ENCODE results near the gene MEIKIN.
"Not testable (repeated sequence)": the region's sequence is repeated elsewhere in the genome, so short reads cannot be mapped to it uniquely, and the experiment has no call there.

MEIKIN gene

DNA sequence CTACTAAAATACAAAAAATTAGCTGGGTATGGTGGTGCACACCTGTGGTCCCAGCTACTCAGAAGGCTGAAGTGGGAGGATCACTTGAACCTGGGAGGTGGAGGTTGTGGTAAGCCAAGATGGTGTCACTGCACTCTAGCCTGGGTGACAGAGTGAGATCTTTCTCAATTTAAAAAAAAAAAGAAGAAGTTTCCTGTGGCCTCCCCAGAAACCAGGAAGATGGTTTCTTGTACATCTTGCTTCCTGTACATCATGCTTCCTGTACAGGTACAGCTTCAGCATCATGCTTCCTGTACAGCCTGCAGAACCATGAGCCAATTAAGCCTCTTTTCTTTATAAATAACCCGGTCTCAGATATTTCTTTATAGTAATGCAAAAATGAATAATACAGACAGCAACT is 43.2 kb downstream of the MEIKIN start:
- DNase-seq: not testable (repeated sequence)

DNA sequence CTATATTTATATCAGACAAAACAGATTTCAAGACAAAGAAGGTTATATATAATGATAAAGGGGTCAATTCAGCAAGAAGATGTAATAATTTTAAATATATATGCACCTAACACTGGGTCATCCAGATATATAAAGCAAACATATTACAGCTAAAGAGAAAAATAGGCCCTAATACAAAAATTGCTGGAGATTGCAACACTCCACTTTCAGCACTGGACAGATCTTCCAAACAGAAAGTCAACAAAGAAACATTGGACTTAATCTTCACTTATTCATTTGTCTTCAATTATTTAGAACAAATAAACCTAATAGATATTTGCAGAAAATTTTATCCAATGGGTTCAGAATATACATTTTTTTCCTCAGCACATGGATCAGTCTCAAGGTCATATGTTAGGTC is 45.8 kb downstream of the MEIKIN start:
- DNase-seq: no peak

DNA sequence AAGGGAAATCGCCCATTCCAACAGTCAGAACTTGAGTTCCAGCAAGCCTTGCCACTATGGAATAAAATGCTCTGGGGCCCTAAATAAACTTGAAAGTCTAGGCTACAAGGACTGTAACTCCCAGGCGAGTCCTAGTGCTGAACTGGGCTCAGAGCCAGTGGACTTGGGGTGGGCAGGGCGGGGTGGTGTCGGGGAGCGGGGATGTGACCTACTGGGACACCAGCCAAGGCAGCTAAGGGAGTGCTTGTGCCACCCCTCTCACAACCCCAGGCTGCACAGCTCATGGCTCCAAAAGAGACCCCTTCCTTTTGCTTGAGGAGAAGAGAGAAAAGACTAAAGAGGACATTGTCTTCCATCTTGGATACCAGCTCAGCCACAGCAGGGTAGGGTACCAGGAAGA is 61.5 kb downstream of the MEIKIN start:
- DNase-seq: no peak

DNA sequence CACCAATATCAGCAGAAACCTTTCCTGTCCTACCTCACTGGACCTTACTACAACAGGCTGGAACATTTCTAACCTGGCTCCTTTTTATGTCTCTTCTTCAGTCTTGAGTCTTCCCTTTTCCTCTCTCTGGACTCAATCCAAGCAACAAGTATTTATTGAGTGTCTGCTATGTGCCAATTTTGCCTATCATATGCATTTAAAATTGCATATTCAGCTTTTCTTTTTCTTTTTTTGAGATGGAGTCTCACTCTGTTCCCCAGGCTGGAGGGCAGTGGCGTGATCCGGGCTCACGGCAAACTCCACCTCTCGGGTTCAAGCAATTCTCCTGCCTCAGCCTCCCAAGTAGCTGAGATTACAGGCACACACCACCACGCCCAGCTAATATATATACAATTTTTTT is 65.8 kb downstream of the MEIKIN start:
- DNase-seq: no peak

DNA sequence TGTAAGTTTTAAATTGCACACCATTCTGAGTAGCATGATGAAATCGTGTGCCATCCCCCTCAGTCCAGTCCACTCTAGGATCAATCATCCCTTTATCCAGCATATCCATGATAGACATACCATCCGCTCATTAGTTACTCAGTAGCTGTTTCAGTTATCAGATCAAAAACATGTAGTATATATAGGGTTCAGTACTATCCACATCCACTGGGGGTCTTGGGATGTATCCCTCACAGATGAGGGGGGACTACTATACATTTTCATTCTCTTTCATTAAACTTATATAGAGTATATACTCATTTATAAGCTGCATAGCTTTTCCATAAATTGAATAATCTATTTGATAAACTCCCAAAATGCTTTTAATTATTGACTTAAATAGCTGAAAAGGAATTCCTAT is 67.6 kb downstream of the MEIKIN start:
- no peak for DNase-seq

DNA sequence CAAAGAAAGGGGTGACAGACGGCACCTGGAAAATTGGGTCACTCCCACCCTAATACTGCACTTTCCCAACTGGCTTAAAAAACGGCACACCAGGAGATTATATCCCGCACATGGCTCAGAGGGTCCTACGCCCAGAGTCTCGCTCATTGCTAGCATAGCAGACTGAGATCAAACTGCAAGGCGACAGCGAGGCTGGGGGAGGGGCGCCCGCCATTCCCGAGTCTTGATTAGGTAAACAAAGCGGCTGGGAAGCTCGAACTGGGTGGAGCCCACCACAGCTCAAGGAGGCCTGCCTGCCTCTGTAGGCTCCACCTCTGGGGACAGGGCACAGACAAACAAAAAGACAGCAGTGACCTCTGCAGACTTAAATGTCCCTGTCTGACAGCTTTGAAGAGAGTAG is 74.2 kb downstream of the MEIKIN start:
- not testable (repeated sequence) for DNase-seq

DNA sequence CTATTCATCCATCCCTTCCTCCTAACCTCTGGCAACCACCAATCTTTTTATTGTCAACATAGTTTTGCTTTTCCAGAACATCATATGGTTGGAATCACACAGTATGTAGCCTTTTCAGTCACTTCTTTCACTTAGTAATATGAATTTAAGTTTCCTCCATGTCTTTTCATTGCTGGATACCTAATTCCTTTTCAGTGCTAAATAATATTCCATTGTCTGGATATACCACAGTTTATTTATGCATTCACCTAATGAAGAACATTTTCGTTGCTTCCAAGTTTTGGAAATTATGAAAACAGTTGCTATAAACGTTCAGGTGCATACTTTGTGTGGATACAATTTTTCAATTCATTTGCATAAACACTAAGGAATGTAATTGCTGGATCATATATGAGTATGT is 77.9 kb downstream of the MEIKIN start:
- no peak for DNase-seq

DNA sequence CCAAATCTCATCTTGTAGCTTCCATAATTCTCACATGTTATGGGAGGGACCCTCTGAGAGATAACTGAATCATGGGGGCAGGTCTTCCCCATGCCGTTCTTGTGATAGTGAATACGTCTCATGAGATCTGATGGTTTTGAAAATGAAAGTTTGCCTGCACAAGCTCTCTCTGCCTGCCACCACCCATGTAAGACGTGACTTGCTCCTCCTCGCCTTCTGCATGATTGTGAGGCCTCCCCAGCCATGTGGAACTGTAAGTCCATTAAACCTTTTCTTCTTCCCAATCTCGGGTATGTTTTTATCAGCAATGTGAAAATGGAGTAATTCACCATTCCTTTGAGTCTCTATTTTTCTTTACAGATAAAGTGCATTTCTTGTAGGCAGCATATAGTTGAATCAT is 81.8 kb downstream of the MEIKIN start:
- DNase-seq: no peak

DNA sequence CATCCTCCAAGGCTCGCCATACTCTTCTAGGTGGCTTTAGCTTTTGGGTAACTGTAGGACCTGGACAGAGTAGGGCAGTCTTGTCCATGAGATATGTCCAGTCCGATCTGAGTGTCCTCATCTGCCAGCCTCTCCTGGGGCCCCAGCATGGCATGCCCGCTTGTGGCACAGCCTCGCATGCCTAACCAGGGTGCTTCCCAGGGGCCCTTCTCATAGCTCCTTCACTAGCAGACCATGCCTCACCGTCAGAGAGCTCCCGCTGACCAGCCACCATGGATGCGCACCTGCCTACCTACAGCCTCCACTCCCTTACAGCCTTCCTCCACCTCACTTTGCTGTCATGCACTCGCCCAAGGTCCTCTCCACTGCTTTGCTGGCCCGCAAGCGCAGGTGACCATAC is 88.1 kb downstream of the MEIKIN start:
- DNase-seq: no peak

DNA sequence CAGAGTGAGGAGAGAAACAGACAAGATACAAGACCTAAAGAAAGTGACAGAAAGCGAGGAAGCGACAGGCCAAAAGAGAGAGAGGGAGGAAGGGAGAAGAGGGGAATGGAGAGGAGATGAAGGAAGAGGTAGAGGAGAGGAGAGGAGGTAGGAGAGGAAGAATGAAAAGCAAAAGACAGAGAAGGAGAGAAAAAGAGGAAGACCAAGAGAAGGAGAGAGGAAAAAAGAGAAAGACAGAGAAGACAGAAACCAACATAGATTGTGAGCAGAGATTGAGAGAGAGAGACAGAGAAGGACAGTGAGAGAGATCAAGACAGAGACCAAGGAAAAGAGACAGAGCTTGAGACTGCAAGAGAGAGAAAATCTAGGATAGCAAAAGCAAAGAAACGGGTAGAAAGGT is 90.0 kb downstream of the MEIKIN start:
- DNase-seq: no peak

DNA sequence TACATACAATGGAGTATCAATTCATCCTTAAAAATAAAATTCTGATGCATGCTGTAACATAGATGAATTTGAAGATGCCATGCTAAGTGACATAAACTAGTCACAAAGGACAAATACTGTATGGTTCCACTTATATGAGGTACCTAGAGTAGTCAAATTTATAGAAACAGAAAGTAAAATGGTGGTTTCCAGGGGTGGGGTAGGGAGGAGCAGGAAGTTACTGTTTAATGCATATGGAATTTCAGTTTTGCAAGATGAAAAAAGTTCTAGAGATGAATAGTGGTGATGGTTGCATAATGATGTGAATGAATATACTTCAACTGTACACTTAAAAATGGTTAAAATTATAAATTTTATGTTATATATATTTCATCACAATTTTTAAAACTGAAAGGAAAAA is 91.3 kb downstream of the MEIKIN start:
- no peak for DNase-seq

DNA sequence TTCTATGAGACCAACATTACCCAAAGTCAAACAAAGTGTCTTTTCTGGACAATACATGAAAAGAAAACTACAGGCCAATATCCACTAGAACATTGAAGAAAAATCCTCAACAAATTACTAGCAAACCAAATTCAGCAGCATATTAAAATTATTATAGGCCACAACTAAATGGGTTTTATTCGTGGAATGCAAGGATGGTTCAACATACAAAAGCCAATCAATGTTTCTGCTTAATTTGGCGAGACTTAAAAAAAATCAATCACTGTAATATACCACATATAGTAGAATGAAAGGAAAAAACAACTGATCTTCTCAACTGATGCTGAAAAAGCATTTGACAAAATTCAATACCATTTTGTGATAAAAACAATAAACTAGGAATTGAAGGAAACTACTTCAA is 96.8 kb downstream of the MEIKIN start:
- no peak for DNase-seq

DNA sequence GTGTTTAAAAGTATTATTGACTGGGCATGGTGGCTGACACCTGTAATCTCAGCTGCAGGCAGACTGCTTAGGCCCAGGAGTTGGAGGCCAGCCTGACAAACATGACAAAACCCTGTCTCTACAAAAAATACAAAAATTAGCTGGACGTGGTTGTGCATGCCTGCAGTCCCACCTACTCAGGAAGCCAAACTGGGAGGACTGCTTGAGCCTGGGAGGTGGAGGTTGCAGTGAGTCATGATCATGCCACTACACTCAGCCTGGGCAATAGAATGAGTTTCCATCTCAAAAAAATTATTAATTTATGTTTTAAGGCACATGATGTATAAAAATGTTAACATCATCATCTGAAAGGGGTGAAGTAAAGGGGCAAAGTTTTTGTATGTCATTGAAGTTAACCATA is 98.9 kb downstream of the MEIKIN start:
- no peak for DNase-seq

DNA sequence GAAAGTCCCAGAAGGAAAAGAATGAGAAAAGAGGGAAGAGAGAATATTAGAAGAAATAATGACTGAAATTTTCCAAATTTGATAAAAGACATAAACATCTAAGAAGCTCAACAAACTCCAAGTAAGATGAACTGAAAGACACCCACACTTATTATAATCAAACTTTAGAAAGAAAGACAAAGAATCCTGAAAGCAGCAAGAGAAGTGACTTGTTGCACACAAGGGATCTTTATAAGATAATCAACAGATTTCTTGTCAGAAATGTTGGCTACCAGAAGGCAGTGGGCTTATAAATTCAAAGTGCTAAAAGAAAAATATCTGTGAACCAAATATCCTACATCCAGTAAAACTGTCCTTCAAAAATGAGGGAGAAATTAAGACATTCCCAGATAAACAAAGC is 99.6 kb downstream of the MEIKIN start:
- DNase-seq: no peak

DNA sequence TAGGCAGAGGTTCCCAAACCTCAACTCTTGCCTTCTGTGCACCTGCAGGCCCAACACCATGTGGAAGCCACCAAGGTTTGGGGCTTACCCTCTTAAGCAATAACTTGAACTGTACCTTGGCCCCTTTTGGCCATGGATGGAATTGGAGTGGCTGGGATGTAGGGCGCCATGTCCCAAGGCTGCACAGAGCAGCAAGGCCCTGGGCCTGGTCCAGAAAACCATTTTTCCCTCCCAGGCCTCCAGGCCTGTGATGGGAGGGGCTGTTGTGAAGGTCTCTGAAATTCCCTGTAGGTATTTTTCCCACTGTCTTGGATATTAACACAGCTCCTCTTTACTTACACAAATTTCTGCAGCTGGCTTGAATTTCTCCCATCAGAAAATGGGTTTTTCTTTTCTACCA is 102.5 kb downstream of the MEIKIN start:
- not testable (repeated sequence) for DNase-seq

DNA sequence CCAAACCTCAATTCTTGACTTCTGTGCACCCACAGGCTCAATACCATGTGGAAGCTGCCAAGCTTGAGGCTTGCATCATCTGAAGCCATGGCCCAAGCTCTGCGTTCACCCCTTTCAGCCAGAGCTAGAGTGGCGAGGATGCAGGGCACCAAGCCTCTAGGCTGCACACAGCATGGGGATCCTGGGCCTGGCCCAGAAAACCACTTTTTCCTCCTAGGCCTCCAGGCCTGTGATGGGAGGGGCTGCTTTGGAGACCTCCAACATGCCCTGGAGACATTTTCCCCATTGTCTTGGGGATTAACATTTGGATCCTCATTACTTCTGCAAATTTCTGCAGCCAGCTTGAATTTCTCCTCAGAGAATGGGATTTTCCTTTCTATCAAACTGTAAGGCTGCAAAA is 112.8 kb downstream of the MEIKIN start:
- DNase-seq: not testable (repeated sequence)

DNA sequence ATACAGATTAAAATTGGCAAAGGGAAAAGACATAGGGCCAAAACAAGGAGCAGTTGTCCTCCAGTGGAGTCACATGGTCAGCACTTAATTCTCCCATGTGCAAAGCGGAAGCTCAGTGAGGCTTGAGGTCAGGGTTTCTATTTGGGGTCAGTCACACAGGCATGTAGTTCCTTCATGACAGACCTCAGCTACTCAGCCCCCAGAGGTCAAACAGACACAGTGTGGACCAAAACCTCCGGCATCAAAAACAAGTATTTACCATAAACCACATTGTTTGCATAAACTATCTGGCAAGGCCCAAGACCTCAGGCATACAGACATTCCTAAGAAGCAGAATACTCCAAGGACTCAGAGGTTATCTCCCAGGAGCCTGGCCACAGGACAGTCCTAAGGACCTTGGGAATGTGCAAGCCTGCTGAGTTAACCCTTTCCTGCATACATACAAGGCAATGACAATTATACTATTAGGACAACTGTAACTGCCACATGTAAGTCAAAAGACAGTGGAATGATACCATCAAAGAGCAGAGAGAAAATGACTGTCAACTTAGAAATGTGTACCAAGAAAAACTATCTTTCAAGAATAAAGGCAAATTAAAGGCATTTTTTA is 120.0 kb downstream of the MEIKIN start:
- no peak for DNase-seq

DNA sequence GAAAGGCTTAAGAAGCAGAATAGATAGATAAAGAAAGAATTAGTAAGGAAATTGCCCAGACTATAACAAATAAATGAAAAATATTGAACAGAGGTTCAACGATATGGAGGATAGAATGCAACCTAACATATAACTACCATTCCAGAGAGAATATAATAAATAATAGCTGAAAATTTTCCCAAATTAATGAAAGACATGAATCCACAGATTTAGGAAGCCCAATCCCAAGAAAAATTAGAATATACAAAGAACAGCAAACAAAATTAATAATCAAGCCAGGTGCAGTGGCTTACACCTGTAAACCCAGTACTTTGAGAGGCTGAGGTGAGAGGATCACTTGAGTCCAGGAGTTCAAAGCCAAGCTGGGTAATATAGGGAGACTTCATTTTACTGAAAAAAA is 120.8 kb downstream of the MEIKIN start:
- DNase-seq: no peak

DNA sequence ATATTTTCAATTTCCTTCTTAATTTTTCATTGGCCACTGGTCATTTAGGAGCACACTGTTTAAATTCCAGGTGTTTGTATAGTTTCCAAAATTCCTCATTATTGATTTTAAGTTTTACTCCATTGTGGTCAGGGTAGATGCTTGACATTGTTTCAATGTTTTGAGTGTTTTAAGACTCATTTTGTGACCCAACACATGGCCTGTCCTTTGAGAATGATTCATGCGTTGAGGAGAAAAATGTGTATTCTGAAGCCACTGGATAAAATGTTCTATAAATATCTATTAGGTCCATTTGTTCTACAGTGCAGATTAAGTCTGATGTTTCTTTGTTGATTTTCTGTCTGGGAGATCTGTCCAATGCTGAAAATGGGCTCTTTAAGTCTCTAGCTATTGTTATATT is 124.2 kb downstream of the MEIKIN start:
- DNase-seq: no peak

DNA sequence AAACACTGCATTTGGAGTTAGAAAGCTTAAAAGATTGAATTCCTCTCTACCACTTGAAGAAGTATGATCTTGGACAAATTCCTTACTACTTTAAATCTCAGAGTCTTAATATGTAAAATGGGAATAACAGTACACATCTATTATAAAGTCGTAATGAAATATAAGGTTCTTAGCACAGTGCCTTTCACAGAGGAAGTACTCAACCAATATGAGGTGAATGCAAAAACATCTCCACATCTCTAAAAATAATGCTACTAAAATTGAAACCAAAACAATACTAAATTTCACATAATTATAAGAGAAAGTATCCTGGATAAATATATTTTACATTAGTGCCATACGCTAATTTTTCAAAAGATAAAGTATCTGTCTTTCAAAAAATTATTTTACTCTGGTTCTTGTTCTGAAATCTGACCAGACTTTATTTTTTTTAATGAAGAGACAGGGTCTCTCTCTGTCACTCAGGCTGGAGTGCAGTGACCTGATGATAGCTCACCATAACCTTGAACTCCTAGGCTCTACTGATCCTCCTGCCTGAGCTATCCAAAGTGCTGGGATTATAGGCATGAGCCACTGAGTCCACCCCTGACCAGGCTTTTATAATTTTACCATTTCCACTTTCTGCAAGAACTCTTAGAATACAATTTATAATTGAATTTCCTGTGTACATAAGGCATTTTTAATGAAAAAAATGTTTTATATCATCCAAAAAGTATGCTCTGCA is 127.3 kb downstream of the MEIKIN start:
- DNase-seq: no peak

DNA sequence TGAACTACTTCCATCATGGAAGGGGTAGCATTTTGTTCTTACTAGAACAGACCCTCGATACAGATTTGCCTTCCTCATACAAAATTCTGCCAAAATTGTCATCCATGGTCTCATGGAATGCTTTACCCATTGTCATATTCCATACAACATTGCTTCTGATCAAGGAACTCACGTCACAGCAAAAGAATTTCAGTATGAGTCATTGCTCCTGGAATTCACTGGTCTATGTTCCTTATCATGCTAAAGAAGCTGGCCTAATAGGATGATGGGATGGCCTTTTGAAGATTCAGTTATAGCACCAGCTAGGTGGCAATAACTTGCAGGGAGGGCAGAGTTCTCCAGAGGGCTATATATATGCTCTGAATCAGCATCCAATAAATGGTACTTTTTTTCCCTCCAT is 130.5 kb downstream of the MEIKIN start:
- no peak for DNase-seq

DNA sequence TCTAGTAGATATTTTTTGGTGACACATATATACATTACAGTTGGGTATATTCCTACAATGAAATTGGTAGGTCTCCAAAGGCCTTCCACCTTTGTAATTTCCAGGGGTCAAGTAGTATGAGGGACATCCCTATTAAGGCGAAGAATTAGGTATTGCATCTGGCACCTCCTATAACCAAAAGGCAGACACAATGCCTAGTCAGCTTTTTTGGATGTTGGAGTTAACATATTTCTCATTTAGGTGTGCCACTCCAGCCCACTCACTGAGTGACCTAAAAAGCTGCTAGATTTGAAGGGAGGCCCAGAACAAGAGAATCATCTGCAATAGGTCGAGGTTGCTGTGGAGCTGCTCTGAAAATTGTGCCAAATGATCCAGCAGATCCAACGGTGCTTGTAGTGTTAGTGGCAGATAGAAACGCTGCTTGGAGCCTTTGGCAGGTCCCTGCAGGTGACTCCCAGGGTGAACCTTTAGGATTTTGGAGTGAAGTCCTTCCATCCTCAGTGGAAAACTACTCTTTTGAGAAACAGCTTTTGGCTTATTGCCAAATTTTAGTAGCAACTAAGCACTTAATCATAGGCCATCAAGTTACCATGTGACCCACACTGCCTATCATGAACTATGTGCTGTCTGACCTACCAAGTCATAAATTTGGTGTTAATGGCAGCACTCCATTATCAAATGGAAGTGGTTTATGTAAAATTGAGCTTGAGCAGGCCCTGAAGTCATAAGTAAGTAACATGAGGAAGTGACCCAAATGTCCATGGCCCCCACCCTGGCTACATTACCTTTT is 132.9 kb downstream of the MEIKIN start:
- DNase-seq: no peak

DNA sequence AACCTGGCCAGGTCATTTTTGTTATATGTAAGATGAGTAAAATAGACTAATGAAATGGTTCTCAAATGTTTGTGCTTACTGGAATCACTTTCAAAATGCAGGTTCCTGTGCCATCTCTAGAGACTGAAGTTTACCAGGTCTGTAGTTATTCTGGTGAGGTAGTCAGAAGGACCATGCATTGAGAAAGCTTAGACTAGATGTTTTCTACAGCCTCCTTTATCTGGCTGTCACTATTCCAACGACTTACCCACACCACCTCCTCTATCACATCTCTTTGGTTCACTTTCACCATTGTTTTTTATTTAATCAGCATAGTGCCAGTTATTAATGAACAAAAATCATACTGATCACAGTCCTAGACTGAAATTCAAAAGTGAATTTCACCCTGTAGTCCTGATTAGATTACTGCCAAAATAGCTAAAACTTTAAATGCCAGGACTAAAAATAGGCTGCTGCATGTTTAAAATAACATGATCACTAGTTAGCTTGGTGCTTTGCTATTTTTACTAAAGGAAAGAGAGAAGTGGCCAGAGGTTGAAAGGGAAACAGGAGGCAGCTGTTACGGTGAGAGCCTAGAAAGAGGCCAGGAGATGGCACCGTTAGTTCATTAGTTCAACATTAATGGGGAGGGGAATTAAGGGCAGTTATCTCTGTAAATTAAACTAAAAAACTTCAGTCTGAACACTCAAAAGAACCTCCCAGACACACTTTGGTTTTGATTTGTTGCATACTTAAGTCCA is 134.8 kb downstream of the MEIKIN start:
- DNase-seq: no peak
